GM23248 (cell line): ENCODE results near the gene CKAP4. TPM values are rescaled to one million over a fixed set of nuclear protein-coding genes. Genes with fewer than 3 reads are reported as not detected.

ENCODE experiments used
- DNase-seq: peaks from one replicate; pipeline ENCODE4 v3.0.0-alpha.2; 2015
- H2AFZ ChIP-seq: fragments of 200-600 bp; sonication (generic); 2 replicates; pipeline ENCODE4 v1.6.1; 2016; ENCODE audit warnings: antibody characterized with exemption
- H3F3A ChIP-seq: fragments of 200-600 bp; sonication (generic); 2 replicates; pipeline ENCODE4 v1.6.1; 2016; ENCODE audit warnings: mild to moderate bottlenecking, antibody characterized with exemption, mixed run types; ENCODE audit not compliant: insufficient read depth
- H3K27ac ChIP-seq: fragments of 200-600 bp; sonication (generic); 2 replicates; pipeline ENCODE4 v1.5.1; 2016; ENCODE audit warnings: mild to moderate bottlenecking
- H3K27me3 ChIP-seq: fragments of 200-600 bp; sonication (generic); replicated peaks from 2 replicates; pipeline ENCODE4 v1.6.1; 2016; ENCODE audit warnings: mild to moderate bottlenecking; ENCODE audit not compliant: insufficient read depth
- H3K36me3 ChIP-seq: fragments of 200-600 bp; sonication (generic); 2 replicates; pipeline ENCODE4 v1.6.1; 2016; ENCODE audit warnings: low read depth, mild to moderate bottlenecking
- H3K4me1 ChIP-seq: fragments of 200-600 bp; sonication (generic); 2 replicates; pipeline ENCODE4 v1.6.1; 2016; ENCODE audit warnings: mild to moderate bottlenecking; ENCODE audit not compliant: insufficient read depth
- H3K4me2 ChIP-seq: fragments of 200-600 bp; sonication (generic); one replicate; pipeline ENCODE4 v1.6.1; 2016; ENCODE audit warnings: mild to moderate bottlenecking; ENCODE audit not compliant: unreplicated experiment
- H3K4me3 ChIP-seq: fragments of 200-600 bp; sonication (generic); 2 replicates; pipeline ENCODE4 v1.5.1; 2016; ENCODE audit warnings: mild to moderate bottlenecking
- H3K79me2 ChIP-seq: fragments of 200-600 bp; sonication (generic); 2 replicates; pipeline ENCODE4 v1.6.1; 2016; ENCODE audit warnings: mild to moderate bottlenecking; ENCODE audit not compliant: insufficient read depth
- H3K9ac ChIP-seq: fragments of 200-600 bp; sonication (generic); 2 replicates; pipeline ENCODE4 v1.6.1; 2016; ENCODE audit warnings: mild to moderate bottlenecking
- H3K9me2 ChIP-seq: fragments of 200-600 bp; sonication (generic); 2 replicates; pipeline ENCODE4 v1.6.1; 2016; ENCODE audit warnings: mixed run types, mild to moderate bottlenecking, moderate library complexity; ENCODE audit not compliant: insufficient read depth
- H3K9me3 ChIP-seq: fragments of 200-600 bp; sonication (generic); one replicate; pipeline ENCODE4 v1.6.1; 2017; ENCODE audit warnings: low read depth
- H4K20me1 ChIP-seq: fragments of 200-600 bp; sonication (generic); 2 replicates; pipeline ENCODE4 v1.6.0; 2016; ENCODE audit not compliant: insufficient read depth
- EZH2 ChIP-seq: fragments of 200-600 bp; sonication (generic); IDR thresholded peaks from 2 replicates; pipeline ENCODE4 v1.6.1; 2018; ENCODE audit warnings: antibody characterized with exemption, mild to moderate bottlenecking; ENCODE audit not compliant: insufficient read depth, poor library complexity, severe bottlenecking
- EZH2phosphoT487 ChIP-seq: fragments of 200-600 bp; sonication (generic); IDR thresholded peaks from 2 replicates; pipeline ENCODE4 v1.6.1; 2018; ENCODE audit warnings: antibody characterized with exemption, moderate library complexity, mild to moderate bottlenecking, low read depth; ENCODE audit not compliant: insufficient read depth
- WGBS, 2 experiments: methylation state at CpG; one replicate each; pipeline ENCODE4 v1.1.6; 2015 to 2017; ENCODE audit warnings: low lambda C conversion rate in 2 of 2, low coverage in 1 of 2; ENCODE audit errors: missing lambda C conversion rate in 2 of 2; 5-methylcytosine and 5-hydroxymethylcytosine counted together
- in situ Hi-C: fragments of 300-500 bp; cut with MboI; formaldehyde crosslinking; loops from 2 replicates; pipeline ENCODE4 v1.15.0; 2020
- polyA plus RNA-seq: library from polyadenylated mRNA; unstranded; fragments of >200 nt; fragmentation: Nextera tagmentation; extraction: Ambion mirVana; gene quantifications from 2 replicates; pipeline ENCODE4 v1.2.1, GENCODE V29; 2016
- total RNA-seq: library from RNA; depleted of rRNA; stranded (reverse); fragments of >200 nt; shearing (Covaris generic); gene quantifications from 2 replicates; pipeline ENCODE4 v1.2.3, GENCODE V29; 2014

Gene CKAP4
- total and polyA plus RNA-seq, 2 experiments from 2014 or later: 219 to 318 TPM

DNA sequence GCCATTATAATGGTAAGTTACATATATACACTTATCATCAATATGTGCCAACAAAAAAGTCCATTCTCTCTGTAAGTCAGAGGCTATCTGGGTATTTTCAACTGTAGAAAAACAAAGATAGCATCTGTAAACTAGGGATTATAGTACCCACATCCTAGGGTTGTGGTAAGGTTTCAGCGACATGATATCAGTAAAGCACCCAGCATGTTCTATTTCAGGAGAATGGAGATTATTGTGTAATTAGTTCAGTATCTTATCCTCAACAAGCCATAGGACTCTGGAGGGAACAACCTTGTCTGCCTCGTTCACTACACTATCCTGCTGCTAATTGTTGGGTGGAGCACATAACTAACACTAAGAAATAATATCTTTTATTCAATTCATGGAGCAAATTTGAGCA, 19.7 kb upstream of the CKAP4 start:
- no peaks in the 10 kb centered on the region for H3K9me2 ChIP-seq
- H3K4me2 ChIP-seq: no peak overlapping the region
- H2AFZ ChIP-seq: no peak overlapping the region
- no peaks in the 10 kb centered on the region for H3K36me3 ChIP-seq
- 60 to 65% methylated on average over 2 of the region's 2 CpGs for WGBS, 2 experiments
- no peaks in the 10 kb centered on the region for H3K9me3 ChIP-seq
- H3K27me3 ChIP-seq: no peaks in the 10 kb centered on the region
- DNase-seq: no peak
- no peaks in the 10 kb centered on the region for H3F3A ChIP-seq
- in situ Hi-C loops: no loop called here
- H4K20me1 ChIP-seq: no peaks in the 10 kb centered on the region
- H3K27ac ChIP-seq: no peak overlapping the region
- H3K4me1 ChIP-seq: no peaks in the 10 kb centered on the region
- TF ChIP-seq EZH2 (no peak), EZH2phosphoT487 (no peak)
- no peaks in the 10 kb centered on the region for H3K79me2 ChIP-seq
- H3K4me3 ChIP-seq: no peak overlapping the region
- no peak overlapping the region for H3K9ac ChIP-seq

GRCh38 chr12:106265116-106265515, 17.3 kb upstream of the CKAP4 start:
- Histone ChIP-seq H4K20me1 (no peaks in the 10 kb centered on the region), H3K27me3 (no peaks in the 10 kb centered on the region), H3K36me3 (no peaks in the 10 kb centered on the region), H3K79me2 (no peaks in the 10 kb centered on the region), H3K9me2 (no peaks in the 10 kb centered on the region), H3F3A (no peaks in the 10 kb centered on the region), H3K4me3 (no peak overlapping the region), H3K9ac (no peak overlapping the region), H3K4me1 (no peaks in the 10 kb centered on the region), H3K4me2 (no peak overlapping the region), H2AFZ (no peak overlapping the region), H3K27ac (no peak overlapping the region), H3K9me3 (no peaks in the 10 kb centered on the region)
- no peak for DNase-seq
- no peak for TF ChIP-seq EZH2
- no peak for TF ChIP-seq EZH2phosphoT487
- 94% methylated on average over 1 of the region's 1 CpG for WGBS, 2 experiments
- in situ Hi-C loops: no loop called here

DNA sequence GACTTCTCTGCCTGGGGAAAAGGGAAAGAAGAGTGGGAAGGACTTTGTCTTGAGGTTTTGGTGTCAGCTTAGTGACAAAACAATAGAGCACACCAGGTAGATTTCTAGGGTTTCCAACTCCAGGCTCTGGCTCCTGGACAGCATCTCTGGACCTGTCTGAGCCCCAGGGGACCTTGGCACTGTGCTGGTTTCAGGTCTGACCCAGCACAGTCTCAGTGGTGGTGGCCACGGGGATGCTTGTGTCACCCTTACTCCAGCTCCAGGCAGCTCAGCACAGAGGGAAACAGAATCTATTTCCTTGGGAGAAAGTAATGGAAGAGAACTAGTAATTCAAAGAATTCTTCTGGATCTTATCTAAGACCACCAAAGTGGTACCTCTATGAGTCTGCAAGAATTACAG, 11.1 kb upstream of the CKAP4 start:
- 42 to 53% methylated on average over 1 of the region's 1 CpG for WGBS, 2 experiments
- no peaks in the 10 kb centered on the region for H4K20me1 ChIP-seq
- no peaks in the 10 kb centered on the region for H3K36me3 ChIP-seq
- no peak overlapping the region for H3K4me2 ChIP-seq
- no peak overlapping the region for H3K27ac ChIP-seq
- H3K4me1 ChIP-seq: no peaks in the 10 kb centered on the region
- H3F3A ChIP-seq: no peaks in the 10 kb centered on the region
- H3K9me3 ChIP-seq: no peaks in the 10 kb centered on the region
- no peaks in the 10 kb centered on the region for H3K79me2 ChIP-seq
- no peaks in the 10 kb centered on the region for H3K27me3 ChIP-seq
- no peak overlapping the region for H2AFZ ChIP-seq
- H3K9me2 ChIP-seq: no peaks in the 10 kb centered on the region
- H3K9ac ChIP-seq: no peak overlapping the region
- in situ Hi-C loops: no loop called here
- no peak for DNase-seq
- TF ChIP-seq EZH2 (no peak), EZH2phosphoT487 (no peak)
- H3K4me3 ChIP-seq: no peak overlapping the region

DNA sequence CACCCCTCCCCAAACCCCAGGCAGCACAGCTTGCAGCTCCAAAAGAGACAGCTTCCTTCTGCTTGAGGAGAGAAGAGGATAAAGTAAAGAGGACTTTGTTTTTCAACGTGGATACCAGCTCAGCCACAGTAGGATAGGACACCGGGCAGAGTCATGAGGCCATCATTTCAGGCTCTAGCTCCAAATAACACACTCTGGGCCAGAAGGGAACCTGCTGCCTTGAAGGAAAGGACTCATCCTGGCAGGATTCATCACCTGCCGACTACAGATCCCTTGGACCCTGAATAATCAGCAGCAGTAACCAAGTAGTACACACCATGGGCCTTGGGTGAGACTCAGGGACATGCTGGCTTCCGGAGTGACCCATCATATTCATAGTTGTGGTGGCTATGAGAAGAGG, 10.4 kb upstream of the CKAP4 start:
- Histone ChIP-seq H3K4me1 (no peaks in the 10 kb centered on the region), H3K27ac (no peak overlapping the region), H3K9me3 (no peaks in the 10 kb centered on the region), H3K79me2 (no peaks in the 10 kb centered on the region), H3K9me2 (no peaks in the 10 kb centered on the region), H3K4me3 (no peak overlapping the region), H3K4me2 (no peak overlapping the region), H3K9ac (no peak overlapping the region), H3K27me3 (no peaks in the 10 kb centered on the region), H3F3A (no peaks in the 10 kb centered on the region), H2AFZ (no peak overlapping the region), H4K20me1 (no peaks in the 10 kb centered on the region), H3K36me3 (no peaks in the 10 kb centered on the region)
- in situ Hi-C loops: no loop called here
- 54 to 61% methylated on average over 4 of the region's 4 CpGs for WGBS, 2 experiments
- TF ChIP-seq EZH2phosphoT487: no peak
- no peak for TF ChIP-seq EZH2
- no peak for DNase-seq

DNA sequence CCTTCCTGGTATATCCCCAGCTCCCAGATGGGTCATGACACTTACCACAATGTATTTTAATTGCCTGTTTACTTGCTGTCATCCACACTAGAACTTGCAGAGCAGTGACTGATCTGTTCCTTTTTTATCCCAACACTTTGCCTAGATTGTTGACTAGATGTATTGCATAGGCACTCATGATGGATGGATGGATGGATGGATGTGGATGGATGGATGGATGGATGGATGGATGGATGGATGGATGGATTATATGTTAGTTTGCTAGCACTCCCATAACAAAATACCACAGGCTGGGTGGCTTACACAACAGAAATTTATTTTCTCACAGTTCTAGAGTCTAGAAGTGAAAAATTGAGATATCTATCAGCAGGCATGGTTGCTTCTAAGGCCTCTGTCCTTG, 8.7 kb upstream of the CKAP4 start:
- Histone ChIP-seq H2AFZ (no peak overlapping the region), H3K27ac (no peak overlapping the region), H3K4me3 (no peak overlapping the region), H3K27me3 (no peaks in the 10 kb centered on the region), H3K9me2 (no peaks in the 10 kb centered on the region), H4K20me1 (no peaks in the 10 kb centered on the region), H3K9me3 (no peaks in the 10 kb centered on the region), H3K4me2 (no peak overlapping the region), H3K36me3 (no peaks in the 10 kb centered on the region), H3K9ac (no peak overlapping the region), H3K4me1 (peaks cover 6% of the 10 kb centered on the region), H3F3A (0 out of 2 replicates have a peak, but pooled peaks cover 6% of the 10 kb centered on the region), H3K79me2 (no peaks in the 10 kb centered on the region)
- DNase-seq: no peak
- TF ChIP-seq EZH2 (no peak), EZH2phosphoT487 (no peak)
- in situ Hi-C loops: no loop called here
